Stimulated activated CD4-positive, alpha-beta T cell treated with anti-CD3 and anti-CD28 coated beads, Interleukin-1b, Interleukin-23, amount 100 ng/mL, for 24 hours (primary cell): ENCODE data around the gene KCNIP1.
"Not testable (repeated sequence)": the region's sequence is repeated elsewhere in the genome, so short reads cannot be mapped to it uniquely, and the experiment has no call there.

Experiments
- DNase-seq, 4 experiments: peaks; one replicate each; pipeline ENCODE4 v3.0.0-alpha.2; 2020; ENCODE audit warnings: low read depth in 4 of 4, low spot score in 1 of 4

KCNIP1 gene

GRCh38 chr5:170534941-170535340 lies 31.1 kb downstream of the KCNIP1 start:
- DNase-seq, result no peak

- DNase-seq, result no peak
Observed at GRCh38 chr5:170536525-170536924, 32.7 kb downstream of the KCNIP1 start.

DNA sequence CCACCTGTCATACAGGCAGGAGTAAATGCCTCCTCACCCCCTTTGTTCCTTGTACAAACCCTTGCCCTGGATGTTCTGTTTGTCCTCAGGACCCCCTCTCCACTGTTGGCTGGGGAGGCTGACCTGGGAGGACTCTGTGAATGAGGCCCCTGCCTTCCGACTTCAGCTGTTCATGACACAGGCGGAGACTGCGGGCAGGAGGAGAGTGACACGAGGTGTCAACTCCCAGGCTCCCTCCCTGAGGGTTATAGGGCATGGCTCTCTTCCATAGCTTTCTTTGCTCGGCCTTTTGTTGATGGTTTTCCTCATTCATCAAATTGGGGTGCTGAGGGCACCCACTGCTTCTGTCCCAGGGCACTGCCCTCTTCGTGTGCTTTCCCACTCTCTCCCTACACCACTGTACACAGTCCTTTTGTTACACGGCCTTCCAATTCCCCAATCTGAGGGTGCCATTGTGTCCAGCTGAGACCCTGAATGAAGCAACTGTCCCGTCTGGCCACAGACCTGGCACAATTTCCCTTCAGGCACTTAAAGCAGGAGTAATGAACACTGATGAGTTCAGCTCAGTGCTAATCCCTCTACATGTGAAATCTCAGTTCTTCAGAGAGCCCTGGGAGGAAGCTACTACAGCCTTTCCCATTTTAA lies 33.8 kb downstream of the KCNIP1 start:
- no peak for DNase-seq

GRCh38 chr5:170538096-170538465 lies 34.3 kb downstream of the KCNIP1 start:
- no peak for DNase-seq

DNA sequence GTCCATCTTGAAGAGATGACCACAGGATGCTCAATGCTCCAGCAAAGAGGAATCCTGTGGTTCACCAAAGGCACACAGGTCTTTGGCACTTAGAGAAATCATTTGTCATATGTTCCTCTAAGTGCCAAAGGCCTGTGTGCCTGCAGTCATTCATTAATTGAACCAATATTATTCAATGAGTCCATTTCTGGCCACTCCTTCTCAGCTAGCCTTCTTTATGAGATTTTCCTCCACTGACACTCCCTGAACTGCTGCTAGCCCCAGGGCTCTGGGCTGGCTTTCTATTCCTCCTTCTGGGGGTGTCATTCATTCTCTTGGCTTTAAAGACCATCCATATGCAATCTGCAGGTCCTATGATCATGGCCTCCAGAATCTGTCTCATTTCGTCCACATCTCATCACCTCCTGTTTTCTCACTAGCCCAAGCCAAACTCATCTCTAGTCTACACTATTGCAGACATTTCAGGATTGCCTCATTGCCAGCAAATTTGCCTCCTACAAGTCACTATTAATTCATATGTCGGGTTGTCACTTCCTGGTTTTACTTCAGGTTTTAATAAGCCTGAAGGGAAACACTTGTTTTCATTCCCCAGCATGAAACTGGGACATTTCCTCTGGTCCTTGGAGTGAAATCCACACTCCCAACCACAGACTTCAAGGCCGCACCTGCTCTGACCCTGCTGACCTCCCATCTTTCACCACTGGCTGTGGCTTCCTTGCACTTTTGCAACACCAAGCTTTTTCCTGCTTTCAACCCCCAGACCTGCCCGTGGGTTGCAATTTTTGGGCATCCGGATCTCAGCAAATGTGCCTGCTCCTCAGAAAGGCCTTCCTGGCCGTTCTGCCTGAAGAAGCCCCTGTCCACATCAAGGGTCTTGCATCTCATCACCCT lies 35.1 kb downstream of the KCNIP1 start:
- no peak for DNase-seq

DNA sequence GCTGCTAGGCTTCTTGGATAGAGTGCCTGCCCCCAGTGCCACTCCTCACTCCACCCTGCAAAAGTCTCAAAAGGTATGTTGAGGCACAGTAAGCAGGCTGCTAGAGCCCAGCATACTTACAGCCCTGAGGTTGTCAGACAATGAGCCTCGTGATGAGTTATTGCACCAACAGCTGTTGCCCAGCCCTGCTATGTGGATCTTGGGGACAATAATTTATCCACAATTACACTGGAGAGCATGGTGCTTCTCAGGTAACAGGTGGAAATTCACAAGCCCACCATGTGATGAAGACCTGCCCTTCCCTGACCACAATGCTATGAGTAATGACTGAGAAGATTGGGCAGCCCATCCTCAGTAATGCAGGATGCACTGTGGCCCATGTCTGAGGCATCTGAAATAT lies 36.5 kb downstream of the KCNIP1 start:
- DNase-seq, result no peak

GRCh38 chr5:170541146-170541769 lies 37.4 kb downstream of the KCNIP1 start:
- DNase-seq, result no peak

GRCh38 chr5:170542691-170543293 lies 39.0 kb downstream of the KCNIP1 start:
- DNase-seq, result no peak

- no peak for DNase-seq
Observed at GRCh38 chr5:170545313-170545712, 41.5 kb downstream of the KCNIP1 start.

DNA sequence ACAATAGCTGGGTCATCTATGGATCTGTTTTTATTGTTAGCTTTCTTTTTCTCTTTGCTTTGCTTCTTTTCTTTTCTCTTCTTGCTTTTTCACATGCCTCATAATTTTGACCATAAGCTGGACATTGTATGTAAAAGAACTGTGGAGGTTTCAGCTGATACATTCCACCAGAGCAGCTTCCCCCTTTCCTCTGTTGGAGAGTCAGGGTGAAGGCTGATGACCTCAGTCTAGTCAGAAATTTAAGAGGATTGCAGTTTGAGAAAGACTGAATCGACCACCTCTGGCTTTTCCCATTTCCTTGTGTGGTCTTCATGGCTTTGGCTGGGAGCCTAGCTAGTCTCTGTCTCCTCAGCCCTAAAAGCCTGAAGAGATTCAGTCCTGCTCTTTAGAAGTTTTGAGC lies 42.0 kb downstream of the KCNIP1 start:
- no peak for DNase-seq

DNA sequence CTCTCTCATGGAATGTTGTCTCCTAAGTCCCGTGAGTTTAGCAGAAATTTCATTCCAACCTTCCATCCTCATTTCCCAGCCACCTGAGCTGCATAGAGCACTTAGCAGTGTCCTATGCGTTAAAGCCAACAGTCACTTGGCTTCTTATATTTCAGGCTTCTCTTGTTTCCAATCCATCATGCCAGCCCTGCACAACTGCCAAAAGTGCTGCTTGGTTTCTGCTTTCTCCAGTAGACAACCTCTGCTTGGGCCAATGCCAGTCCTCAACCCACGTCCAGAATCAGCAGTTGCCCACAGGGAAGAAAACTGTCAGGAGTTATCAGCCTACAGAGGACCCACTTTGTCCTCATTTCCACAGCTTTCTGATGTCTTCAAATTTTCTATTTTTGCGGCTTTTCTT lies 42.5 kb downstream of the KCNIP1 start:
- no peak for DNase-seq

DNA sequence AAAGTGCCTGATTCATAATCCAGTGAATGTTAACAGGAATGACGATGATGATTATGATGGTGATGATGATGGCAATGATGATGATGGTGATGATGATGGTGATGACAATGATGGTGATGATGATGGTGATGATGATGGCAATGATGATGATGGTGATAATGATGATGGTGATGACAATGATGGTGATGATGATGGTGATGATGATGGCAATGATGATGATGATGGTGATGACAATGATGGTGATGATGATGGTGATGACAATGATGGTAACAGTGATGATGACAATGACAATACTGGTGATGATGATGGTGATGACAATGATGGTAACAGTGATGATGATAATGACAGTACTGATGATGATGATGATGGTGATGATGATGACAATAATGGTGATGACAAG lies 46.6 kb downstream of the KCNIP1 start:
- DNase-seq, result not testable (repeated sequence)

- DNase-seq, result no peak
Observed at GRCh38 chr5:170551076-170551475, 47.3 kb downstream of the KCNIP1 start.

- no peak for DNase-seq
Observed at GRCh38 chr5:170551622-170552021, 47.8 kb downstream of the KCNIP1 start.

DNA sequence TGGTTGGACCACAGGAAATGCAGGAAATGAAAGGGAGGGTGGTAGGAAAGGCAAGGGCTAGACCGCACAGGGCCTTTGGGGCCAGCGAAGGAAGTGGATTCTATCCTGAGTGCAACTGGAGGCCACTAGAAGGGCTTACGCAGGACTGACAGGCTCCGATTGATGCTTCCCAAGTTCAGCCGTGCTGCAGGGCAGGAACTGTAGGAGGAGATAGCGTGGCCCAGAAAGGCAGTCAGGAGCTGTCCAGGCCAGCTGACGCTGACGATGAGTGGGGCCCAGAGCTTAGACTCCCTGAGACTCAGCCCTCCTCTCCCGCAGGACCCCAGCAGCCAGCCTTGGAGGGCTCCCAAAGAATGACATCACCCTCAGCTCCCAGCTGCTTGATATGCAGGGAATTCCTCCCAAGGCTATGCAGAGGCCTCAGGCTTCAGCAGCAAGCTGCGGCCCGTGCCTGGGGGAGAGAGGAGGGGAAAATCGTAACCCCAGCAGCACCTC lies 48.8 kb downstream of the KCNIP1 start:
- DNase-seq, result no peak

DNA sequence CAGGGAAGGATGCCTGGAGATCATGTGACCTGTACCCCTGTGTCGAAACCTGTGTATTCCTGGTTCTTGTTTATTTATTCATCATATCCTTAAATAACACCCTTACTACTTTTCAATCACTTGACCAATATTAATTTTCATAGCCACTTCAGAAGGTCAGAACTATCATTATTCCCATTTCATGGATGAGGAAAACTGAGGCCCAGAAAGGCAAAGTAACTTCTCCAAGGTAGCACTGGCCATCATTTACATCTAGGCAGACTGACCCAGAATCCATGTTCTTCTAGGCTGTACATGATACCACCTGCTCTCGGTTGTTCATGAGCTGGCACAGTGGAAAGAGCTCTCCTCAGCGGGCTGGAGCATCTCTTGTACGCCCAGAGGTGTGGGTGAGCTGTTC lies 49.4 kb downstream of the KCNIP1 start:
- no peak for DNase-seq

DNA sequence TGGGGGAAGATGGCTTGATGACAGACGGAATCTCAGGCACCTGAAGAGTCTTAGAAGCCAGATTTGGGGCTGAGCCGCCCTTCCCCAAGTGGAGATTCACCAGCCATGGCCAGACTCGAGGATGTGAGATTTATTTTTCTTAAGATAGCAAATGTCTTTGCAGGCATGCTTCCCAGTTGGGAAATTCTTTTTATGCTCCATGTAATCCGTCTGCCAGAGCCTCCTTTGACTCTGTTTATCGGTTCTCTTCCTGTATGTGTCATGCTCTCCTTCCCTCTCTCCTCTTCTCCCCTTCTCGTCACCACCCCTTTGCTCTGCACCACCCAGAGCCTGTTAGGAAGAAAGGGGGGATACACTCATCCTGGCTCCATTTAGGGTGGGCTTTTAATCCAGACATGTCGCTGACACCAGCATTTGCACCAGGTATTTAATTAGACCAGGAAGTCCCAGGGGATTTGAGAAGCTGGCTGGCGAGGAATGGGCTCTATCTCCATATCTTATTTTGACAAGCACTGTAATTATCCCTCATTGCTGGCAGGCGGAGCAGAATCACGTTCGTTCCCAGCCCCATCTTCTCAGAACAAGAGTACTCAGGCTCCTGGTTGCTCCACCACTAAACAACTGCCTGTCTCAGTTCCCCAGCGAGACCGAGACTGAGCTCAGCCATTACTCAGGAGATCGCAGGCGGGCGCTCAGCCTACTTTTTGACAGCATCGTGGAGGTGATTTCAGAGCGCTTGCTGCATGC lies 50.9 kb downstream of the KCNIP1 start:
- no peak for DNase-seq

GRCh38 chr5:170557314-170557713 lies 53.5 kb downstream of the KCNIP1 start:
- DNase-seq, result no peak

GRCh38 chr5:170559296-170559695 lies 55.5 kb downstream of the KCNIP1 start:
- no peak for DNase-seq

GRCh38 chr5:170560938-170561337 lies 57.1 kb downstream of the KCNIP1 start:
- DNase-seq, result no peak
